ENCODE results near the gene IQSEC1. TPM values are rescaled to one million over a fixed set of nuclear protein-coding genes. Genes with fewer than 3 reads are reported as not detected.
A peak's percentile ranks its signal among the peaks of the same experiment; 100 is the strongest.

IQSEC1 gene
- total RNA-seq, 1 donor from 2014 or later = 37.2 TPM

DNA sequence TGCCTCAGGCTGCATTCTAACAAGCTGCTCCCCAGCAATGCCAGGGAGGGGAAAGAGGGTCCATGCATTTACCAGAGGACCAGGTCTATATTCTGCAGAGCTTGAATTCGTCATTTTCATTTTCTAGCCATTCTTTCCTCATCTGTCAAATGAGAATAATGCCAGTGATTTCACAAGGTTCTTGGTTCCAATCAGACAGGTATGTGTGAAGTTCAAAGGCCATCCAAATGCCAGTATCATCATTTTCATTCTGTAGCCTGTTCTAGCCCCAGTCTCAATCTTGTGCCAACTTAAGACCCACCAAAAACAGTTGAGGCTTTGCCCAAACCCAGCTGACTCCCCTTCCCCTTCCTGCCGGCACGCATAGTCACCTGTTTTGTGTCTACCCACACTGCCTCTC, 112.7 kb downstream of the IQSEC1 start:
- Mint-ChIP-seq H3K27ac (ENCODE audit: unreplicated experiment) (no peak overlapping the region), H3K27me3 (ENCODE audit: low read depth) (no peaks in the 10 kb centered on the region), H3K4me1 (ENCODE audit: low read depth) (peaks cover 94% of the 10 kb centered on the region), H3K36me3 (ENCODE audit: low read depth) (no peaks in the 10 kb centered on the region), H3K4me3 (ENCODE audit: unreplicated experiment) (no peak overlapping the region), H3K9me3 (ENCODE audit: low read depth) (no peaks in the 10 kb centered on the region)
- TF ChIP-seq, protein P1, sequence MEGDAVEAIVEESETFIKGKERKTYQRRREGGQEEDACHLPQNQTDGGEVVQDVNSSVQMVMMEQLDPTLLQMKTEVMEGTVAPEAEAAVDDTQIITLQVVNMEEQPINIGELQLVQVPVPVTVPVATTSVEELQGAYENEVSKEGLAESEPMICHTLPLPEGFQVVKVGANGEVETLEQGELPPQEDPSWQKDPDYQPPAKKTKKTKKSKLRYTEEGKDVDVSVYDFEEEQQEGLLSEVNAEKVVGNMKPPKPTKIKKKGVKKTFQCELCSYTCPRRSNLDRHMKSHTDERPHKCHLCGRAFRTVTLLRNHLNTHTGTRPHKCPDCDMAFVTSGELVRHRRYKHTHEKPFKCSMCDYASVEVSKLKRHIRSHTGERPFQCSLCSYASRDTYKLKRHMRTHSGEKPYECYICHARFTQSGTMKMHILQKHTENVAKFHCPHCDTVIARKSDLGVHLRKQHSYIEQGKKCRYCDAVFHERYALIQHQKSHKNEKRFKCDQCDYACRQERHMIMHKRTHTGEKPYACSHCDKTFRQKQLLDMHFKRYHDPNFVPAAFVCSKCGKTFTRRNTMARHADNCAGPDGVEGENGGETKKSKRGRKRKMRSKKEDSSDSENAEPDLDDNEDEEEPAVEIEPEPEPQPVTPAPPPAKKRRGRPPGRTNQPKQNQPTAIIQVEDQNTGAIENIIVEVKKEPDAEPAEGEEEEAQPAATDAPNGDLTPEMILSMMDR (IDR thresholded peaks at IDR 0.05) = no peak
- no peak for DNase-seq (ENCODE audit: low spot score)

DNA sequence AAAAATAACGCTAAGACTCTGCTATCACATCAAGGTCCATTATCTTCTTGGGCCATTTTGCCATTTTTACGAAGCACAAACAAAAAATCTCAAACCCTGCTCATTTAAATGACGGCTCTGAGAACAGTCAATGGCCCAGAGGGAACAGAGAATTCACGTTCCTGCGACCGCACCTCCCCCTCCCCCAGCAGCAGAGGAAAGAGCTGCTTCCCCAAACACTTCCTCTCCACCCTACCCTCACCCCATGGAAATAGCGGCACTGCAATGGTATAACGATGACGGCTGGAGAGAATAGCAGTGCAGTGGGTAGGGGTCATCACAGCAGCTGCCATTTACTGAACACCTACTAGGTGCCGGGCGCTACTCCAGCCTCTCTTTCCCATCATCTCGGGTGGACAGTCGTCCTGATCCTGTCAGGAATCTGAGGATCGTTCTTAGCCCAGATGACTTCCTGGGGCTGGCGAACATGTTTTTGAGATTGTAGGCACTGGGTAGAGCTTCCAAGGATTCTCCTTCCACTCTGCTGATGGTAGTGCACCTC, 113.3 kb downstream of the IQSEC1 start:
- Mint-ChIP-seq H3K36me3 (ENCODE audit: low read depth) (no peaks in the 10 kb centered on the region), H3K27me3 (ENCODE audit: low read depth) (no peaks in the 10 kb centered on the region), H3K4me3 (ENCODE audit: unreplicated experiment) (no peak overlapping the region), H3K9me3 (ENCODE audit: low read depth) (no peaks in the 10 kb centered on the region), H3K27ac (ENCODE audit: unreplicated experiment) (no peak overlapping the region), H3K4me1 (ENCODE audit: low read depth) (peaks cover 94% of the 10 kb centered on the region)
- no peak for DNase-seq (ENCODE audit: low spot score)
- TF ChIP-seq, protein P1 (IDR thresholded peaks at IDR 0.05) = no peak

DNA sequence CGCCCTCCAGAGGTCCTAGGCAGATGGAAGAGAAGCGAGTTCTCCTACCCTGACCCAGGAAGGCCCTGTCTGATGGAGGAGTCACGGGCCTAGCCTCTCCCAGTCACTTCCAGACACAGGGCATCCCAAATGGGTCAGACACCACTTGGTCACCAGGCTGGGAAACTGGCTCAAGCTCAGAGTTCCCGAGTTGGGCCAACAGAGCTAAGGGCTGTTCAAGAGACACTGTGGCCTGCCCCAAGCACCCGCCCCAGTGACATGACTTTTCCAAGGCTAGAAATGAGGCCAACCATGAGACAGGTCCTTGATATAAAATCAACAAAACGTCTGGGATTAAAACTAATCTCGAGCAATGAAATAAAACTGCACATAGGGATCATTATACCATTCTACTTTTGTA, 113.8 kb downstream of the IQSEC1 start:
- Mint-ChIP-seq H3K36me3 (ENCODE audit: low read depth) (no peaks in the 10 kb centered on the region), H3K4me1 (ENCODE audit: low read depth) (peaks cover 94% of the 10 kb centered on the region), H3K27me3 (ENCODE audit: low read depth) (no peaks in the 10 kb centered on the region), H3K4me3 (ENCODE audit: unreplicated experiment) (no peak overlapping the region), H3K27ac (ENCODE audit: unreplicated experiment) (no peak overlapping the region), H3K9me3 (ENCODE audit: low read depth) (no peaks in the 10 kb centered on the region)
- TF ChIP-seq, protein P1 (IDR thresholded peaks at IDR 0.05) = no peak
- no peak for DNase-seq (ENCODE audit: low spot score)

DNA sequence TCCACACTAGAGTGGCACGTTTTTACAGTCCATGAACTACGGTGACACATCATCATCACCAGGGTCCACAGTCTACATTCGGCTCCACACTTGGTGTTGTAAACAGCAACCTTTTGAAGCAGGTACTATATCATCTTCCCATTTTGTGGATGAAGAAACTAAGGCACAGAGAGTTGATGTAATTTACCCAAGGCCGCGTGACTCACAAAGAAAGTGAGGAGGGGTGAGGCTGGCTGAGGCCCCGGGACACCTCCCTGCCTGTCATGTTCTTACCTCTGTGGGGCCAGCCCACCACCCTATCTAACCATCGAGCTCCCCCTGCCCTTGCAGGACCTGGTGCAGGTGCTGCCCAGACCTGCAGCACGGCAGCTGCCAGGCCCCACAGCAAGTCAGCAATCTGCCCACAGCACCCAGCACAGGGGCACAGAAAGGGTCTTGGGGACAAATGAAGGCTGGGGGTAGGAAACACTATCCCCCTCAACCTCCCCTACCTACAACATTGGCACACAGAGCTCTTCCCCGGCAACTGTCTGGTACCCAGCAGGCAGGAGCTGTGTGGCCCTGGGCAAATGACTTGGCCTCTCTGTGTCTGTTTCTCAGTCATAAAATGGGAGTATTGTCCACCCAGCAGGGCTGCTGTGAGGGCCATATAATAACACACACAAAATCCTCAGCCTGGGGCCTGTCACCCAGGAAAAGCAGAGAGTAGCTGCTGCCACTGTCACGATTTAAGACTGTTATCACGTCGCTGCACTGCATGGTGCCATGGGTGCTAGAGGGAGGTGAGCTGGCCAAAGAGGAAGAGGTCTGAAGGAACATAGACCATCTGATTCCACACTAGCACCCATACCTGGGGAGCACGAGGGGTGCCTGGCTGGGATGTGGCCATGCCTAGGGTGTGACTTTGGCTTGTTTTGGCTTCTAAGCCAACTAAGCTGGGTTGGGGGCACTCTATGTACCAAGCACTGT, 115.1 kb downstream of the IQSEC1 start:
- Mint-ChIP-seq H3K27me3 (ENCODE audit: low read depth) (no peaks in the 10 kb centered on the region), H3K4me1 (ENCODE audit: low read depth) (peaks cover 94% of the 10 kb centered on the region), H3K36me3 (ENCODE audit: low read depth) (no peaks in the 10 kb centered on the region), H3K9me3 (ENCODE audit: low read depth) (no peaks in the 10 kb centered on the region), H3K4me3 (ENCODE audit: unreplicated experiment) (no peak overlapping the region), H3K27ac (ENCODE audit: unreplicated experiment) (peak overlapping the region; percentile 90)
- TF ChIP-seq, protein P1 (IDR thresholded peaks at IDR 0.05) = no peak
- no peak for DNase-seq (ENCODE audit: low spot score)

DNA sequence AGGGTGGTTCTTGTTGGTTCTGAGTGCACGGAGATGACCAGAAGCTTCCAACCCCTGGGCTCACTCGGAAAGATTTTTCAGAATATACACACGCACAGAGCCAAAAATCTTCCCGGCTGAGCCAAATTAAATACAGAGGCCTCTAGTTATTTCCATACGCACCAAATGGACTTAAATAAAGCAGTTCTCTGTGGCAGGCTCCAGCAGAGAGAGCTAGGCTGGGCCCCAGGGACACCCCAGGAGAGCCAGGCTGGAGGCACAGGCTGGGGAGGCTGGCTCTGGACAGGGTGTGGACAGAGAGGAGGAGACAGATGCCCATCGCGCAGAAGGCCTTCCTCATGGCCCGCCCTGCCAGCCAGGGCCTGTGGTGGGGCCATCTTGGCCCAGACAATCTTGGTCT, 115.9 kb downstream of the IQSEC1 start:
- Mint-ChIP-seq H3K4me1 (ENCODE audit: low read depth) (peaks cover 92% of the 10 kb centered on the region), H3K27ac (ENCODE audit: unreplicated experiment) (peak overlapping the region; percentile 90), H3K27me3 (ENCODE audit: low read depth) (no peaks in the 10 kb centered on the region), H3K9me3 (ENCODE audit: low read depth) (no peaks in the 10 kb centered on the region), H3K4me3 (ENCODE audit: unreplicated experiment) (no peak overlapping the region), H3K36me3 (ENCODE audit: low read depth) (no peaks in the 10 kb centered on the region)
- TF ChIP-seq, protein P1 (IDR thresholded peaks at IDR 0.05) = no peak
- DNase-seq (ENCODE audit: low spot score) = no peak
